Stimulated activated CD8-positive, alpha-beta memory T cell treated with anti-CD3 and anti-CD28 coated beads, Interleukin-15, amount 100 ng/mL, for 48 hours (primary cell): ENCODE measurements around the gene NPNT.

ENCODE experiments used
- DNase-seq, 2 donors: peaks; one replicate each; pipeline ENCODE4 v3.0.0-alpha.2; 2020; ENCODE audit warnings: low read depth in 2 of 2

Gene NPNT

DNA sequence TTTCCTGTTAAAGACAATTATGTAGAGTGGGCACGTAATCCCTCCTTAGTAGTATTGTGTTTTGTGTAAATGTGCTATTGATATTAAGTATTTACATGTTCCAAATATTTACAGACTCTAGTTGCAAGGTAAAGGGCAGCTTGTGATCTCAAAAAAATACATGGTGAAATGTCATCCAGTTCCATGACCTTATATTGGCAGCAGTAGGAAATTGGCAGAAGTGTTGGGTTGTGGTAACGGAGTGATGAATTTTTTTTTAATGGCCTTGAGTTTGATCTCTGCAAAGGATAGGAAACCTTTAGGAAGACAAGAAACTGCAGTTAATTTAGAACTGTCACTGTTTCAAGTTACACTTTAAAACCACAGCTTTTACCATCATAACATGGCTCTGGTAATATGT is 74.3 kb downstream of the NPNT start:
- no peak for DNase-seq

DNA sequence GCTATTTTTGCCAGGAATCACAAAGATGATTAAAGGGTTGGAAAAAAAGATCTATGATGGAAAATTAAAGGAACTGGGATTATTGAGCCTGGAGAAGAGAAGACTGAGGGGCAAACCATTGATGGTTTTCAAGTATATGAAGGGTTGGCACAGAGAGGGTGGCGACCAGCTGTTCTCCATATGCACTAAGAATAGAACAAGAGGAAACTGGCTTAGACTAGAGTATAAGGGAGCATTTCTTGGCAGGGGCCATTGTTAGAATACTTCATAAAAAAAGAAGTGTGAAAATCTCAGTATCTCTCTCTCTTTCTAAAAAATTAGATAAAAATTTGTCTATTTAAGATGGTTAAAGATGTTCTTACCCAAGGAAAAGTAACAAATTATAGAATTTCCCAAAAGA is 75.1 kb downstream of the NPNT start:
- DNase-seq = no peak

DNA sequence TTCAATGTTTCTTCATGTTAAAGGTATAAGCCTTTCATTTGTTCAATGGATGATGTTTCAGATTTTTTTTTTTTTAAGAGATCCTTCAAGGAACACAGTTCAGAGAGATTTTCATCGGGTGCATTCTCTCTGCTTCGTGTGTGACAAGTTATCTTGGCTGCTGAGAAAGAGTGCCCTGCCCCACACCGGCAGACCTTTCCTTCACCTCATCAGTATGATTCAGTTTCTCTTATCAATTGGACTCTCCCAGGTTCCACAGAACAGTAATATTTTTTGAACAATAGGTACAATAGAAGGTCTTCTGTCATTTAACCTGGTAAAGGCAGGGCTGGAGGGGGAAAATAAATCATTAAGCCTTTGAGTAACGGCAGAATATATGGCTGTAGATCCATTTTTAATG is 75.8 kb downstream of the NPNT start:
- no peak for DNase-seq

DNA sequence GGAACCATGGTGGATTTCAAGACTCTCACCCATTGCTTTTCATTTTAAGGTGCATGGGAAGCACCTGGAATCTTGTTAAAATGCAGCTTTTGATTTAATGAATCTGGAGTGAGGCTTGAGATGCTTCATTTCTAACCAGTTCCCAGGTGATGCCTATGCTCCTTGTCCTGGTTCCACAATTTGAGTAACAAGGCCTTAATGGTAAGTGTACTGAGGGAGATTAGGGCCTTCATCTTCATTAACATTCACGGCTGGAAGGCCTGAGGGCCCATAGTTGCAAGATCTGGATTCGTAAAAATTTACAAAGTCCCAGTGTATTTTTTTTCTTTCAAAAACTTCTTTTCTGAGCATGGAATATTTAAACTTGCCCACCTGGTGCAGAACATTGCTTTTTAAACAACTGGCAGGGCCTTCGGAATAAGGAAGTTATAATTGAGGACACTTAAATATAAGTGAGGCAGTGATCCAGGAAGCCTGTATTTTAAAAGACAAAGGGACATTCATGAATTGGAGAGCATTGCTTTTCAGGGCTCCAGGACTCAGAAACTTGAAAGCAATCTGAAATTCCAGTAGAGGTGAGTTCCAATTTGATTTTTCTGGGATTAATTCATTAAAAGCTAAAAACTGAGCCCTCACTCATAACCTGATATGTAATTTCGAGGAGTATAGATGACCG is 77.8 kb downstream of the NPNT start:
- no peak for DNase-seq

DNA sequence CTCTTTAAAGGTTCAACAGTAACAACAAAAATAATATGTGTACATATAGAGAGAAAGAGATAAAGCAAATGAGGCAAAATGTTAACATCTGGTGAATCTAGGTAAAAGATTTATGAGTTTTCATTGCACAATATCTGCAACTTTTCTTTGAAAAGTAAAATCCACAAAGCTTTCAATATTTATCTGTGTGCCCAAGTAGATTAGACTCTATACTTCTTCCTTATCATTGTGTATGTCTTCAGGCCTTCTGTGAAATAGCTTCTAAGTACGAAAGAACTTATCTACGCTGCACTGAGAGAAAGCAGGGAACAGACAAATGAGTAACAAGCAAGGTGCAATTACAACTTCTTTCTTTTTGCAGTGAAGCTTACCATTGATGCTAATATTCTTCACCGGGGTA is 81.6 kb downstream of the NPNT start:
- DNase-seq = no peak

DNA sequence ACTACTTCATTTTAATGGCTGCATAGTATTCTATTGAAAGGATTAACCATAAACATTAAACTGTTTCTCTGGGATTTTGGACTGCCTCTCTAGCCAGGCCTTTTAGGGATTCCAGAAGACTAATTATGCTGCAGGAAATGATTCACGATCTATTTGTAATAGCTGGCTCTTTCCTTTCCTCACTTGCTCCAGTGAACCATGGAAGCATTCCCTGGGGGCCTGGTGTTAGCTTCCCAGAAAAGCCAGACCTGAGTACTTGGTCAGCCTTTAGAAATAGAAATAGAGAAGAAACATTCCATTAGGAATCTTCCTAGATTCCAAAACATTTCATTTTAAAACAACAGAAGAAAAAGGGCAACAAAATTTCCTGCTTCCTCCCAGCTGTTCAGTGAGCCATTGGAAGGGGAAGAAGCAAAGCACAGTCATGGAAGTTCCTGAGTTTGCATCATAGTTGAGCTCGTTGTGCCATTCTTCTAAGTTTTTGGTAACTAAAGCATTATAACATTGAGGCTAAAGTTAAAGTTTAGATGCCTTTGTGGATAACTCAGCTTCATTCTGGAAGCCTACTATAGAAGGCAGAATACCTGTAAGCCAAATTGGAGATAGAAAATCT is 83.5 kb downstream of the NPNT start:
- no peak for DNase-seq

DNA sequence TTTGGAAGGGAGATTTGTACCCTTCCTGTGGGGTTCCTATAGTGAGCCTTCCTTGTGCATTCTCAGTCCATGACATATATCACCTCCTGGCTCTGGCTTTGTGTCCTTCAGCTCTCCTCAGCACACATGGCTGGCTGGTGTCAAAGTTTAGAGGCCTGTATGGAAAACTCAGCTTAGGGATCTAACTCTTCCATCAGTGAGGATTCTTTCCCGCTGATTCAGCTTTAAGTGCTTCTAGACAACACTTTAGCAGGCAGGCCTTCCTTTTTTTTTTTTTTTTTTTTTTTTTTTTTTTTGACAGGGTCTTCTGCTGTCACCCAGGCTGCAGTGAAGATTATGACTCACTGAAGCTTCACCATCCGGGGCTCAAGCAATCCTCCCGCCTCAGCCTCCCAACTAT is 84.2 kb downstream of the NPNT start:
- no peak for DNase-seq

DNA sequence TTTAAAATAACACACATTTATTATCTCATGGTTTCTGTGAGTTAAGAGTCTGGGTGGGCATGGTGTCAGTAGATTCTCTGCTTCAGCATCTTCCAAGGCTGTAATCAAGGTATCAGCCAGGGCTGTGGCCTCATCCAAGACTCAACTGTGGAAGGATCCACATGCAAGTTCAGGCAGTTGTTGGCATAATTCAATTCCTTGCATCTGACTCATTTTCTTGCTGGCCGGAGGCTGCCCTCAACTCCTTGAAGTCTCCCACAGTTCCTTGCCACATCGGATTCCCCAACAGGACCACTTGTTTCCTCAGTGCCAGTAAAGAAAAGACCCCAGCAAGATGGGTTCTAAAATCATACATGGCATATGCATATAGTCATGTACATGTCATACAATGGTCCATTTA is 93.4 kb downstream of the NPNT start:
- DNase-seq = no peak

DNA sequence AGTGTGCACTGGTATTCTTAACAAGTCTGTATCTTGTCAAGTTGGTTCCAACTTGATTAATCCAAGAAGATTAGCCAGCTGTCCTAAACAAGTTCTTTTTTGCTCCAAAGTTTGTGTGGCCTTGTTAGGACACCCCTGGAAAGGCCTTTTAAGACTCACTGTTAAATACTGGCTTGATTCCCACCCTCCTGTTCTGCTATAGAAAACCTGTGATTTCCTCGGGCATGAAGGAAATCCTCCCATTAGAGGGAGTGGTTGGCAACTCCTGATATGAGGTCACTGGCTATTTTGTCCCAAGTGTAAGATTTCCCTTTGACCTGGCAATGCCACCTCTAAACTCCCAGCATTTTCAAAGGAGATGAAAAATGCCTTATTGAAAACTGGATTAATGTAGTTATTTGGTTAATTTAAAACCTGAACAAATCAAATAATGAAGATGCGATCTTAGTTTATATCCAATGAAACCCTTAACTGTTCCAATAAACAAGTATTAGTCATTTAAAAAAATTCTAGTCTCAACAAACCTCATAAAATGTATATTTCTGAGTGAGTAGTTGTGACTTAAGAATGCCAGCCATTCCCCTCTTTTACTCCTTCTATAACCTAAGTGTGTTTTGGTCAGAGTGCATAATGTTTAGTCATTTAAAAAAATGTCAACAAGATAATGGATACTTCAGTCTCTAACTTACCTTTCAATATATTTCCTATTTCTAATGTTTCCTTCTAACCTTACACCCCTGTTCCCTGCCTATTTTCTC is 94.4 kb downstream of the NPNT start:
- DNase-seq = no peak

DNA sequence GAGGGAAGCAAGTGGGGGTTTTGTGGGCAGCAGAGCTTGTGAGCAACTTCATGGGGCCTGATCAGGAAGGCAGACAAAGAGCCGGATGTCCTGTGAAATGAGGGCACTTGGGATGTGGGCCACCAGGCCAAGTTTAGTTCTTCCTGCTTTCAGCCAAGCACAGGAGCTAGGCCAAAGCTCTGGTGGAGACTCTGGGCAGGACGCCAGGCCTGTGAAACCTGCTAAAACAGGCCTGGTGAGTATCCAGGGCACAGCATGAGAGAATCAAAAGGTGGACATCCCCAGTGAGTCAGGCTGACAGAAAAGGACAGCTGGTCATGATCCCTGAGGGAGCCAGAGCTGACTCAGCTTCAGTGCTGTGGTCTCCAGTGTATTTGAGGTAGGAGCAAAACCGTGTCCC is 95.7 kb downstream of the NPNT start:
- DNase-seq = no peak

DNA sequence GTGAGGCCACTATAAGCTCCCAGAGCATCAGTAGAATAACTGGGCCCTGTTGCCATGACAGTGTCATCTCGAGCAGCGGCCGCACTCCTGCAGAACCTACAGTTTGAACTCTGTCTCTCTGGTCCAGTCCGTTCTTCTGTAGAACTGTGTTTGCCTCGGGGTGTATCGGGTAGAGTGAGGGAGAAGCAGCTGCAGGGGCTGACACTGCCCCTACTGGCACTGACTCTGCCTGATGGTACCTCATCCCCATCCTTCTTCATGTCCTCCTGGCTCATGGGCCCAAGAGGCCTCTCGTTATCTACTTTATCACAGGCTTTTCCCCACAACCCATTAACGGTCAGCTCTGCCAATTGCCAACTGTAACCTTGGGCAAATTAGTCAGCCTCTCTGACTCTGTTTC is 96.5 kb downstream of the NPNT start:
- DNase-seq = no peak

DNA sequence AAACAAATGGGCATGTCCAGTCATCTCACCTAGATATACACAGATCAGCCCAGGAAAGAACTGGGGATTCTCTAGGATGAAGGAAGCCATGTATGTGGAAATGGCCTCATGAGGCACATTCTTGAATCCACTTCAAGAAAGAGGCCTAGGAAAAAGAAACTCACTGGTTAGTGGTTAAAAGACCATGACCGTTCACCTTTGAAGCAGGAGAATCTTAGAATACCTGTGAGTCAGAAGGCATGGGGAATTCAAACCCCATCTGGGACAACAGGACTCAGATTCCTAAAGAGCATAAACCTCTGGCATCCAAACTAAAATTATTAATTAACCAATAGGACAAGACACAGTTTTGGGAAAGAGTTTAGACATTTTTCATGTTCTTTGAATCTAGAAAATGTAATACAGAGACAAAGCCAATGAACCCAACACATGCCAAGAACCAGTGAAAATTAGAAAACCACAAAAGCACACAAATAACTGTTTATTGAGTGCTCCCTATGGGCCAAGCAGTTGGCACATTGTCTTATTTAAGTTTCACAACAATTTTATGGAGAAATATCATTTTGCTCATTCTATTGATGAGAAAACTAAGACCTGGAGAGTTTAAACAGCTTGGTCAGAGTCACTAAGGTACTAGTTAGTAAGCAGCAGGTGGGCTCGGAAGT is 97.5 kb downstream of the NPNT start:
- DNase-seq = no peak

DNA sequence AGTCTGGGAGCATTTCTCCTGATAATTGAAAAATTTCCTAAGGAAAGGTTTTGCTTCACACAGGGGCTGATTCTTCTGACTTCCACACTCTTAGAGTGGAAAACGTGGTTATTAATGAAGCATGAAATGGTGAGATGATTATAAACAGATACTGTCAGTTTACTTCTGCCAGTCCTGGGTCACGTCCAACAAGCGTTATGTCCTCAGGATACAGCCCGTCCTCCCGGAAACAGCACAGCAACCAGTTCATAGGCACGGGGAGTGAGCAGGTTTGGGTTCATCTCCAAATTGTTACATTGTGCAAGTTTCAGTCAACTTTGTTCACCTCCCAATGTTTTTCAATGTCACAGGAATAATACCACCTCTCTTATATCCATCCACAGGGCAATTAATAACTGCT is 98.8 kb downstream of the NPNT start:
- no peak for DNase-seq

DNA sequence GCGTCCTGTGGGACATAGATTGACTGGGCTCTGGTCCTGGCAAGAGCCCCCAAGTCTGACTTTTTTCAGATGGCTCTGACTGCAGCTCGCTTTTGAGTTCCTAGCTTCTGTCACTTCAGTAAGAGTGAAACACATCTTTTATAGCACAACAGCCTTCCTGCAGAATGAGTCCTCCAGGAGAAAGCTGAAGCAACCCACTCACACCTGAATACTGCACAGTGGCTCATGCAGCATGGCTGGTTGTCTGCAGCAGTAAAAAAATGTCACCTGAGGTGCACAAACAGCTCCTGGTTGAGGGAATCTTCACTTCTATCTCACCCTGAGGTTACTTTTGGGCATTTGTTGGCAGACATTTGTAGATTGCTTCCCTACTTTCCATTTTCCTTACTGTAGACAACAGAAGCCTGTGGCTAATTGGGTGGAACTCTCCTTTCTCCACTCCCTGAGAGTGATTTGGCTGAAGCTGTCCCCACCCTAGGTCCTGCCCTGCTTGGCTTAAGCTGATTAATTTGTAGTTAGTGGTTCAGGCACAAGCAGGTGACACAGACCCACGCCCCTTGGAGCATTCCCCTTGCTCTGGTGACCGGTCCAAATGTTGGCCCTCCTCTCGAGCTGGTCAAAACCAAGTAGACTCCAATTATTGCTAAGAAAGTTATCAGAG is 99.7 kb downstream of the NPNT start:
- DNase-seq = no peak

DNA sequence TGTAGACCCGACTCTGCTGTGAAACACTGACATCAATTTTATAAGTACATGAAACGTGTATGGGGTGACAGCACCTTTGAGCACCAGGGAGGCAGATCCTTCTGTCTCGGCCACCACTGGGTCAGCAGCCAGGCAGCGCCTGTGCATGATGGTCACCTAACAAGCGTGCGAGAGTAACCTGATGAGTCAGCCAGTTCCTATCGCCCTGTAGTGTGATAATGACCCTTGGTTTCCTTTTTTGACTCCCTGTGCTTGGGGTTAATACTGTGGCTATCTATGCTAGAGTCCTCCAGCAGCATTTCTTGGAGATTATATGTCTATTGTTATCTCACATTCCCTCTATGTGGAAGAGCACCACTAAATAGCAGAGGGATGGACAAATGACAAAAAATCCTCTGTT is 101.6 kb downstream of the NPNT start:
- no peak for DNase-seq

DNA sequence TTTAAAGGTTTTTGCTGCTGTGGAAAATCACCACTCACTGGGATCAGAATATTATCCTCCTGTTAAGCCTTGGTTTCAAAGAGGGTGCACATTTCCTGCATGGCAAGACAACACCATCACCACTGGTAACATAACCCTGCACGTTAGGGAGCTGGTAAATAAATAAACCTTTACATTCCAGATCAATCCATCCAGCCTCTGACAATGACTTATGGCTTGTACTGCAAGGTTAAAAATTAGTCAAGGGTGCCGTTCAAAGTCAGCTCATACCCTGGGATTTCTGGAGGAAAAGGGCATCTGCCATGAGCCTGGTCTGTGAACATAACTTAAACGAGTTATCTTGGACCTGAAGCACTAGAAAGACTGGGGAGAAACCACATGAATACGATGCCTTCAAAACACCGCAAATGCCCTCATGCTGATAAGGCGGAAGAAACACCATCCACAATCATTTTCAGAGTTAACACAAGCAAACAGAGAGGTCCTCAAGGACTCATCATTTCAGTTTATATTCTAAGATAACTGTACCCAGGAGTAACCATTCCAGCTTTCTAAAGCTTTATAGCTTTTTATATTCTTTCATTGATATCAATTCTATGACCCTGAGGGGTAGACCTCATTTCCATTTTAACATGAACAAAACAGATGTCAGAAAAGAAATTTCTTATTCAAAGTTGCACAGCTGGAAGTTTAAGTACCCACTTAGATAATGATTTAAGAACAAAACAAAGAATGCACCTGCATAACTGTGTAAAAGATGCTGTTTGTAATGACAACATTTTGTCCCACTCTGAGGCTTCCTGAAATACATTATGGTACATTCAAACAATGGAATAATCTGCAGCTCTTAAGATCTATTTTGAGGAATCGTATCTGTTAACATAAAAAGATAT is 103.1 kb downstream of the NPNT start:
- DNase-seq = no peak

DNA sequence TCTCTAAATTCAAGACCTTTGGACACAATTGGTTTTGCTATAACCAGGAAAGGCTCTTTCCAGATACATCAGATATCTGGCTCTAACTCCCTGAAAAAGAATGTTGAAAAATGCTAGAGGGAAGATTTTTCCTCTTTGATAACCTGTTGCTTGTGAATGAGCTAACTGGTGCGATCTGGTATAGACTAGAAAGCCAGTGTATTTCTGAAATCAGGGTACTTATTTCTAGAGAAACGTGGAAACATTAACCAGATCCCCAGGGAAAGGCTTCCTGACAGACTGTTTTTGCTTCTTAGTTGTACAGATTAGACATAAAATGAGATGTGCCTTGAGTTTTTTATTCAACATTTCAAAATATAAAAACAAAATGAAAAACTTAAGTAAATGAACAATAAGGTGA is 107.7 kb downstream of the NPNT start:
- no peak for DNase-seq

DNA sequence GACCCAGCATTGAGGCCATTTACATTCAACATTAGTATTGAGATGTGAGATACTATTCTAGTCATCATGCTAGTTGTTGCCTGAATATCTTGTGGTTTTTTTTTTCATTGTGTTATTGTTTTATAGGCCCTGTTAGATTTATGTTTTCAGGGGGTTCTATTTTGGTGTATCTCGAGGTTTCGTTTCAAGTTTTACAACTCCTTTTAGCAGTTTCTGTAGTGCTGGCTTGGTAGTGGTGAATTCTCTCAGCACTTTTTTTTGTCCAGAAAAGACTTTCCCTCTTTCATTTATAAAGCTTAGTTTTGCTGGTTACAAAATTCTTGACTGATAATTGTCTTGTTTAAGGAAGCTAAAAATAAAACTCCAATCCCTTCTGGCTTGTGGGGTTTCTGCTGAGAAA is 115.5 kb downstream of the NPNT start:
- no peak for DNase-seq

DNA sequence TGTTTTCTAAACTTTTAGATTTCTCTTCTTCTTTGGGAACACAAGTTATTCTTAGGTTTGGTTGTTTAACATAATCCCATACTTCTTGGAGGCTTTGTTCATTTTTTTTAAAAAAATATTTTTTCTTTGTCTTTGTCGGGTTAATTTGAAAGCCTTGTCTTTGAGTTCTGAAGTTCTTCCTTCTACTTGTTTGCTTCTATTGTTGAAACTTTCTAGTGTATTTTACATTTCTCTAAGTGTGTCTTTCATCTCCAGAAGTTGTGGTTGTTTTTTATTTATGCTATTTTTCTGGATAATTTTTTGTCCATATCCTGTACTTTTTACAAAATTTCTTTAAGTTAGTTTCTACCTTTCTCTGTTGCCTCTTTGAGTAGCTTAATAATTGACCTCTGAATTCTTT is 116.1 kb downstream of the NPNT start:
- DNase-seq = no peak

DNA sequence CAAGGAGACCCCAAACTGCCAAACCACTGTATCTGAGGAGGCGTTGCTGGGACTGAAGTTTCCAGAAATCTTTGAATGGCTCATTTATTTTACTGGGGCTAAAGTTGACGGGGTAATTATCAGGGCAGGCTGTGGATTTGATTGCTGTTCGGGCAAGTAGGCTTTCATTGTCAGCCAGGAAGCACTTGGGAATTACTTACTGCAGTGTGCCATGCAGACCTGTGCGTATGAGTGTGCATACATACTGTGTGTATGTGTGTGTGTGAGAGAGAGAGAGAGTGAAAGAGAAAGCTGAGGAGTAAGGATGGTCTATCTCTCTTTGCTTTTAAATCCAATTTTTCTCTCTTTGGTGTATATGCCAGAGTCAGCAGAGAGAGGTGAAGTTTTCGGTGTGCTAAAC is 122.7 kb downstream of the NPNT start:
- no peak for DNase-seq

DNA sequence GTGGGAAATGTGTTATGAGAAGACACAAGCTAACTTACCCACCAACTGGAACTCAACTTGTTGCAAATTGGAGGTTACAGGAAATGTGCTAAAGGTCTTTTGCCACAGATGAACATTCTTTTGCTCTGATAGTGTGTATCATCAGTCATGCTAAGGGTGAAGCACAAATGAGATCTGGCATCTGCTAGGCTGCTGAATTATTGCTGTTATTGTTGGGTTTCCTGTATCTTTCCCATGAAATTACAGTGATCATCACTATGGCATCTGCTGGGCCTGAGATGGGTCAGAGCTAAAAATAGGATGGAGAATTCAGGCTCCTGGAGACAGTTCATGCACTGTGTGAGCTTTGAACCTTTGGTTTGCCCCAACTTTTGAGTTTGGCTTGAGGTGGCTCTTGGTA is 124.5 kb downstream of the NPNT start:
- DNase-seq = no peak
